SJCRH30 (cell line): ENCODE results near the gene COA7. TPM values are rescaled to one million over a fixed set of nuclear protein-coding genes. Genes with fewer than 3 reads are reported as not detected.
A peak's percentile ranks its signal among the peaks of the same experiment; 100 is the strongest.

Experiments used
- DNase-seq, 2 experiments: peaks; one replicate each; pipeline ENCODE4 v3.0.0-alpha.2; 2015 to 2020
- H3K27ac ChIP-seq: fragments of 250-450 bp; sonication (Bioruptor Pico); 2 replicates; pipeline ENCODE4 v1.5.1; 2020; ENCODE audit warnings: mild to moderate bottlenecking, moderate library complexity
- H3K27me3 ChIP-seq: fragments of 250-450 bp; sonication (Bioruptor Pico); 2 replicates; pipeline ENCODE4 v1.5.1; 2020; ENCODE audit warnings: mild to moderate bottlenecking, moderate library complexity
- H3K36me3 ChIP-seq: fragments of 250-450 bp; sonication (Bioruptor Pico); 2 replicates; pipeline ENCODE4 v1.5.1; 2020; ENCODE audit warnings: mild to moderate bottlenecking, moderate library complexity
- H3K4me1 ChIP-seq: fragments of 250-450 bp; sonication (Bioruptor Pico); 2 replicates; pipeline ENCODE4 v1.5.1; 2020; ENCODE audit warnings: mild to moderate bottlenecking, moderate library complexity
- H3K4me3 ChIP-seq: fragments of 250-450 bp; sonication (Bioruptor Pico); 2 replicates; pipeline ENCODE4 v1.5.1; 2020; ENCODE audit warnings: mild to moderate bottlenecking, moderate library complexity
- H3K9me3 ChIP-seq: fragments of 250-450 bp; sonication (Bioruptor Pico); replicated peaks from 2 replicates; pipeline ENCODE4 v1.5.1; 2020; ENCODE audit warnings: mild to moderate bottlenecking, moderate library complexity
- total RNA-seq: library from RNA; depleted of rRNA; stranded (reverse); fragments of >200 nt; shearing (Covaris generic); gene quantifications from 2 replicates; pipeline ENCODE4 v1.2.3, GENCODE V29; 2014

COA7 gene
- total RNA-seq, 1 experiment from 2014 or later, result 23.1 TPM

DNA sequence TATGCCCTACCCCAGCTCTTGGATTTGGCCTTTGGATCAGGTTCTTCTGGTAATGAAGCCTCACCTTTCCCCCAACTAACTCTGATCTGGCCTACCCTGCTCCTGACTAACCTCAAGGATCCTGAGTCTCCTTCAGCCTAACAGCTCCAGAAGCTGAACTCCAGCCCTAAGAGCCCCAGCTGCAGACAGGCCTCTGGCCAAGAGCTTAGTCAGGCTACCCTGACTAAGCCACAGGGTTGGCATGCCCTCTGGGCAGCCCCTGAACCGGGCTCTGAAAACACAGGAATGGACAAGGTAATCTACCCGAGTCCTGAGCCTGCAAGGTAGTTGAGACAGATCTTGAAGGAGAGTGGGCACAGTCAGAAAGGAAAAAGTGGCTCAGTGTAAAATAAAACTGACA, 29.4 kb downstream of the COA7 start:
- Histone ChIP-seq H3K9me3 (no peaks in the 10 kb centered on the region), H3K27me3 (no peaks in the 10 kb centered on the region; the same call in 1 of the 2 replicates), H3K27ac (no peak overlapping the region), H3K4me1 (no peaks in the 10 kb centered on the region), H3K36me3 (no peaks in the 10 kb centered on the region), H3K4me3 (no peak overlapping the region)
- no peak for DNase-seq

- H3K27ac ChIP-seq, result no peak overlapping the region
These were observed 30.2 kb downstream of the COA7 start for GRCh38 chr1:52667984-52668383.

GRCh38 chr1:52667290-52667689, 30.9 kb downstream of the COA7 start:
- Histone ChIP-seq H3K27ac (no peak overlapping the region), H3K36me3 (no peaks in the 10 kb centered on the region), H3K4me1 (no peaks in the 10 kb centered on the region), H3K27me3 (no peaks in the 10 kb centered on the region; the same call in 1 of the 2 replicates), H3K9me3 (no peaks in the 10 kb centered on the region), H3K4me3 (no peak overlapping the region)
- DNase-seq, result no peak

More at GRCh38 chr1:52667984-52668383, 30.2 kb downstream of the COA7 start:
- no peaks in the 10 kb centered on the region for H3K4me1 ChIP-seq
- no peaks in the 10 kb centered on the region for H3K36me3 ChIP-seq
- H3K4me3 ChIP-seq, result no peak overlapping the region
- DNase-seq, result no peak
- no peaks in the 10 kb centered on the region; the same call in 1 of the 2 replicates for H3K27me3 ChIP-seq
- H3K9me3 ChIP-seq, result no peaks in the 10 kb centered on the region

GRCh38 chr1:52665006-52665941, 32.9 kb downstream of the COA7 start:
- no peaks in the 10 kb centered on the region for H3K36me3 ChIP-seq
- H3K9me3 ChIP-seq, result no peaks in the 10 kb centered on the region
- H3K27me3 ChIP-seq, result no peaks in the 10 kb centered on the region; the same call in 1 of the 2 replicates
- H3K4me1 ChIP-seq, result no peaks in the 10 kb centered on the region
- H3K27ac ChIP-seq, result no peak overlapping the region
- no peak for DNase-seq
- H3K4me3 ChIP-seq, result no peak overlapping the region

GRCh38 chr1:52663716-52664115, 34.4 kb downstream of the COA7 start:
- Histone ChIP-seq H3K36me3 (no peaks in the 10 kb centered on the region), H3K4me1 (no peaks in the 10 kb centered on the region), H3K4me3 (no peak overlapping the region), H3K27me3 (no peaks in the 10 kb centered on the region; the same call in 1 of the 2 replicates), H3K27ac (no peak overlapping the region), H3K9me3 (no peaks in the 10 kb centered on the region)
- DNase-seq, result no peak

GRCh38 chr1:52662645-52663313, 35.4 kb downstream of the COA7 start:
- peak; percentile 84 to 92 for DNase-seq
- H3K4me3 ChIP-seq, result peak overlapping the region; percentile 35
- no peaks in the 10 kb centered on the region for H3K9me3 ChIP-seq
- no peak overlapping the region for H3K27ac ChIP-seq
- H3K27me3 ChIP-seq, result no peaks in the 10 kb centered on the region; the same call in 1 of the 2 replicates
- H3K36me3 ChIP-seq, result no peaks in the 10 kb centered on the region
- no peaks in the 10 kb centered on the region for H3K4me1 ChIP-seq

DNA sequence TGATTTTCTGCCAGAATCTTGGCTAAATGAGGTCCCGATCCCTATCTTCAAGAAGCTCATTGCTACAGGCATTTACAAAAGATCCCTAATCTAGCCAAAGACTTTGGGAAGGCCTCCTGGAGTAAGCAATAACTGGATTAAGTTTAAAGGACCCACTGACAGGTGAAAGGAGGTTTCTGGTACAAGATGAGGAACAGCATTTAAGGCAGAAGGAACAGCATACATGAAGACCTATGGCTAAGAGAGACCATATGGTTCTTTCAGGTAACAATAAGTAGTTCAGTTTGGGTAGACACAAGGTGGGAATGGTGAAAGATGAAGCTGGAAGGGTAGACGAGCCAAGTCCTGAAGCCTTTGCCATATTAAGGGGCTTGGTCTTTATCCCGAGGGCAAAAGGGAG, 37.3 kb downstream of the COA7 start:
- no peaks in the 10 kb centered on the region for H3K4me1 ChIP-seq
- H3K36me3 ChIP-seq, result no peaks in the 10 kb centered on the region
- no peaks in the 10 kb centered on the region for H3K27me3 ChIP-seq
- no peak for DNase-seq
- H3K27ac ChIP-seq, result no peak overlapping the region
- no peak overlapping the region for H3K4me3 ChIP-seq
- no peaks in the 10 kb centered on the region for H3K9me3 ChIP-seq

DNA sequence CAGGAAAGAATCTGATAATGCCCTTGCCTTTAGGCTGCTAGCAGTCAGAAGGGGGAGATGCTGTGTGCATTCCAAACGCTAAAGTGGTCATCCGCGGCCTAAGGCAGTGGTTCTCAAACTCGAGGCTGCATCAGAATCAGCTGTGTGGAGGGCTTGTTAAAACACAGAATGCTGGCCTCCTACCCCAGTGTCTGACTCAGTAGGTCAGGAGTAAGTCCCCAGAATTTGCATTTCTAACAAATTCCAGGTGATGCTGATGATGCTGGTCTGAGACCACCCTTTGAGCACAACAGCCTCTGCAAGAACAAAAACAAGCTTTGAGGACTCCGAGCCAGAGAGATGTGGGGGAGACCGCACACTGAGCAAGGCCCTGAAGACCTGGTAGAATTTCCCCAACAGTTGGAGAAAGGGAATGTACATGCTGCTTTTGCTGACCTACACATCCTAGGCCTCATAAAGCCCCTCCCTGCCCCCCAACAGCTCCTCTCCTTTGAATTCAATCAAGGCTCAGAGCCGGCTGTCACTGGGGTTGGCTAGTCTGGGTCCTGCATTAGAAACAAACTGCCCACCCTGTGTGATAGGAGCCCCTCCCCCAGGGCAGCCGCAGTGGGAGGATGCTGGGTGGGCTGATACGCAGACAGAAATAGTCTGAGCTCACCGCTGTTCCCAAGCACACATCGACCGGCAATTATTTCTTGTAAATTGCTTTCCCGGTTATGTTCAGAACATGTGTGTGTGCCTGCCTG, 38.1 kb downstream of the COA7 start:
- Histone ChIP-seq H3K4me3 (no peak overlapping the region), H3K27me3 (no peaks in the 10 kb centered on the region), H3K27ac (no peak overlapping the region), H3K4me1 (no peaks in the 10 kb centered on the region), H3K36me3 (no peaks in the 10 kb centered on the region), H3K9me3 (no peaks in the 10 kb centered on the region)
- DNase-seq, result no peak

DNA sequence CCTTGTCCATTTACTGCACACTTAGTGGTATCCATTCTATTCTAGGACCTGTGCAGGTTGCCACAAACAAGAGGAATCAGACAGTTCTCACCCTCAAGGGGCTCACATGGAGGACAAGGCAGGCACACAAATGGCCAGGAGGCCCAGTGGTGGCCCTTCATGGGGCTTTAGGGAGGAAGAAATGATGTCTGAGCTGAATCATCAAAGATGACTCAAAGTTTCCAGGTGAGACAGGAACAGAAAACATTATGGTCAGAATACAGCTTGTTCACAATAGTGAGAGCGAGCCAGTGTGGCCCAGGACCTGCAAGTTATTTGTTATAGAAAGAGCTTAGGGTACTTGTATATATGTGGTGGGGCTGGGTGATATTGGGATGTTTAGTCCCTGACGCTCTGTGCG, 38.8 kb downstream of the COA7 start:
- Histone ChIP-seq H3K27ac (no peak overlapping the region), H3K4me3 (no peak overlapping the region), H3K27me3 (no peaks in the 10 kb centered on the region), H3K36me3 (no peaks in the 10 kb centered on the region), H3K4me1 (no peaks in the 10 kb centered on the region), H3K9me3 (no peaks in the 10 kb centered on the region)
- no peak for DNase-seq

DNA sequence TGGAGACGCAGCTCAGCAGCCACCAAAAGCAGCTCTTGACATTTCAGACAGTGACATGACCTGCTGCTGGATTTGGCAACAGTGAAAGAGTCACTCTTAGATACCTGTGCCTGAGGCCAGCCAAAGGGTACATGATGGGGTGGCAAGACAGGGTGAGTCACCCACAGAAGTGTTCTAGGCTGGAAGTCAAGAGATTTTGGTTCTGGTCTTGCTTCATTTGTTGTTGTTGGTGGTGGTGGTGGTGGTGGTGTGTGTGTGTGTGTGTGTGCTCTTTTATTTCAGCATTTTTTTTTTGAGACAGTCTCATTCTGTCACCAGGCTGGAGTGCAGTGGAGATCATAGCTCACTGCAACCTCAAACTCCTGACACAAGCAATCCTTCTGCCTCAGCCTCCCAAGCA, 39.4 kb downstream of the COA7 start:
- Histone ChIP-seq H3K4me1 (no peaks in the 10 kb centered on the region), H3K9me3 (no peaks in the 10 kb centered on the region), H3K4me3 (no peak overlapping the region), H3K36me3 (no peaks in the 10 kb centered on the region), H3K27me3 (no peaks in the 10 kb centered on the region), H3K27ac (no peak overlapping the region)
- no peak for DNase-seq

DNA sequence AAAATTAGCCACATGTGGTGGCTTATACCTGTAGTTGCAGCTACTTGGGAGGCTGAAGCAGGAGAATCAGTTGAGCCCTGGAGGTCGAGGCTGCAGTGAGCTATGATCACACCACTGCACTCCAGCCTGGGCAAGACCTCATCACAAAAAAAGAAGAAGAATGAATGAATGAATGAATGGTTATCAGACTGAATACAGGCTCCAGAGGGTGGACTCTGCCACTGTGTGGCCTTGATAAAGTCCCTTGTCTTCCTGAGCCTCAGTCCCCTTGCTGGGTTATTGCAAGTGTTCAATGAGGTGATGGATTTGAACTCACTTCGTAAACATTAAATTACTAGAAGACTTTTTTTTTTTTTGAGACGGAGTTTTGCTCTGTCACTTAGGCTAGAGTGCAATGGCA, 40.4 kb downstream of the COA7 start:
- H3K4me1 ChIP-seq, result no peaks in the 10 kb centered on the region
- no peak for DNase-seq
- H3K27me3 ChIP-seq, result no peaks in the 10 kb centered on the region
- H3K36me3 ChIP-seq, result no peaks in the 10 kb centered on the region
- no peaks in the 10 kb centered on the region for H3K9me3 ChIP-seq
- no peak overlapping the region for H3K4me3 ChIP-seq
- H3K27ac ChIP-seq, result no peak overlapping the region

DNA sequence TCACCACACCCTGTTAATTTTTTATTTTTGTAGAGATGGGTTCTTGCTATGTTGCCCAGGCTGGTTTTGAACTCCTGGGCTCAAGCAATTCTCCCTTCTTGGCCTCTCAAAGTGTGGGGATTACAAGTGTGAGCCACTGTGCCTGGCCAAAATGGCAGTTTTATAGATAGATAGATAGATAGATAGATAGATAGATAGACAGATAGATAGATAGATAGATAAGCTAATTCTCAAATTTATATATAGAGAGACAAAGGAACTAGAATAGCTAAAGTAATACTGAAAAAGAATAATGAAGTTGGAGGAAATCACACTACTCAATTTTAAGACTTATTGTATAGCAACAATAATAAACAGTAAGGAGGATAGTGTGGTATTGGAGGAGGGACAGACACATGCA, 44.1 kb downstream of the COA7 start:
- H3K9me3 ChIP-seq, result no peaks in the 10 kb centered on the region
- no peaks in the 10 kb centered on the region for H3K36me3 ChIP-seq
- H3K27me3 ChIP-seq, result 0 out of 2 replicates have a peak, but pooled peaks cover 3% of the 10 kb centered on the region
- DNase-seq, result no peak
- no peak overlapping the region for H3K27ac ChIP-seq
- no peak overlapping the region for H3K4me3 ChIP-seq
- H3K4me1 ChIP-seq, result no peaks in the 10 kb centered on the region

- DNase-seq, result no peak
- Histone ChIP-seq H3K27me3 (peaks cover 3% of the 10 kb centered on the region; the same call in 1 of the 2 replicates), H3K36me3 (no peaks in the 10 kb centered on the region), H3K27ac (no peak overlapping the region), H3K9me3 (no peaks in the 10 kb centered on the region), H3K4me1 (no peaks in the 10 kb centered on the region), H3K4me3 (no peak overlapping the region)
These were observed 44.8 kb downstream of the COA7 start for GRCh38 chr1:52653207-52653849.

DNA sequence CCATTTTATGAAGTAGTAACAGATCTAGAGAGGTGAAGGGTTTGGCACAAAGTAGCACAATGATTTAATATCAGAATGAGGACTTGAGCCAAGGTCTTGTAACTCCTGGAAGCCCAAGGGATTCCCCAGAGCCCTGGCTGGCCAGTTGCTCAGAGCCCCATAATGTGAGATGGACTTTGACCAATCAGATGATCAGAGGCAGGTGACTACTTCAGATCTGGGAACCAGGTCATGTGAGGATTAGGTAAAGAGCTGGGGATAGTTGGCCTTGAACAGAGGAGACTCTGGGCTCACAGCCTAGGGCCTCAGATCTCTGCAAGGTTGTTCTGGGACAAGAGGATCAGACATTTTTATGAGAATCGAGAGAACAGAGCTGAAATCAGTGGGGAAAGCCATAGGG, 46.2 kb downstream of the COA7 start:
- no peaks in the 10 kb centered on the region for H3K36me3 ChIP-seq

More for the DNA sequence above, 46.2 kb downstream of the COA7 start:
- H3K27ac ChIP-seq, result no peak overlapping the region
- DNase-seq, result no peak
- H3K9me3 ChIP-seq, result no peaks in the 10 kb centered on the region
- no peaks in the 10 kb centered on the region for H3K4me1 ChIP-seq
- H3K27me3 ChIP-seq, result peaks cover 3% of the 10 kb centered on the region; the same call in 1 of the 2 replicates
- H3K4me3 ChIP-seq, result no peak overlapping the region
